ENCODE results near the gene LHX3. TPM values are rescaled to one million over a fixed set of nuclear protein-coding genes. Genes with fewer than 3 reads are reported as not detected.

LHX3 gene
- total RNA-seq, 6 experiments from 2014 or later, result not detected

DNA sequence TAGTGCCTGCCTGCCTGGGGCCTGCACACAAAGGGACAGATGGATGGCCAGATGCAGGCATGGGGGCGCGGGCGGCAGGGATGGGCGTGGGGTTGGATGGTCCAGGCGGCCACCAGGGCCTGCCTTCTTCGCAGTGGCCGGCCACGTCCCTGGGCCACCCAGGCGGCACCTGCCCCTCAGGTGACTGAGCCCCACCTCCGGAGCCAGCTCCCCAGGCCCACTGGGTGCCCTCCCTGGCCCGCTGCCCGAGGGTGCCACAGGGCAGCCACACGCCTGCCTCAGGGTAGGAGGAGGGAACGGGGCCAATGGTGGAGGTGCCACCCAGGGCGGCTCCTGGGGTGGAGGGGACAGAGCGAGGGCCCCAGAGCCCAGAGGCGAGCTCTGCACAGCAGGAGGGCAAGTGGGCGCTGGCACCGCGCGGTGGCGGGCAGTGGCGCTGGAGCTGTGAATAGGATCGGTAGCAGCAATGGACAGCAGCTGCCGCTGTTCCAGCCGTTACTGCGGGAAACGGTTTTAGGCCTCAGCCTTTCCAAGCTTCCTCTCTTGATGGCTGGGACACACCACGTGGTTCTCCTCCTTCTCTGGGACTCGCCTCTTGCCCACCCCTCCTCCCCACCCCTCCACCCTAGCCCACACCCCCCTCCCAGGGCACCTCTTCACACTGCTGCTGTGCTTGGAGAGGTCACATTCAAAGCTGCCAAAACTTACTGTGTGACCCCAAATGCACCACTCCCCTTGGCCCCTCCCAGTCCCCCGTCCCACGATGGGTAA lies 19.1 kb downstream of the LHX3 start:
- H3K4me1 Mint-ChIP-seq (ENCODE audit: low read depth), result no peaks in the 10 kb centered on the region

GRCh38 chr9:136185066-136185465 lies 19.9 kb downstream of the LHX3 start:
- Mint-ChIP-seq H3K27me3 (ENCODE audit: insufficient read depth) (peaks cover 36% of the 10 kb centered on the region), H3K9me3 (no peaks in the 10 kb centered on the region), H3K27ac (no peak overlapping the region), H3K4me1 (ENCODE audit: low read depth) (no peaks in the 10 kb centered on the region), H3K36me3 (ENCODE audit: low read depth) (no peaks in the 10 kb centered on the region), H3K4me3 (no peak overlapping the region)
- no peak for DNase-seq
- TF ChIP-seq CTCF (IDR thresholded peaks at IDR 0.05), result no peak

More for the DNA sequence above, 19.1 kb downstream of the LHX3 start:
- Mint-ChIP-seq H3K36me3 (ENCODE audit: low read depth) (no peaks in the 10 kb centered on the region), H3K9me3 (no peaks in the 10 kb centered on the region), H3K27ac (no peak overlapping the region), H3K27me3 (ENCODE audit: insufficient read depth) (peaks cover 34% of the 10 kb centered on the region), H3K4me3 (no peak overlapping the region)
- no peak for DNase-seq
- TF ChIP-seq CTCF (IDR thresholded peaks at IDR 0.05), result no peak

DNA sequence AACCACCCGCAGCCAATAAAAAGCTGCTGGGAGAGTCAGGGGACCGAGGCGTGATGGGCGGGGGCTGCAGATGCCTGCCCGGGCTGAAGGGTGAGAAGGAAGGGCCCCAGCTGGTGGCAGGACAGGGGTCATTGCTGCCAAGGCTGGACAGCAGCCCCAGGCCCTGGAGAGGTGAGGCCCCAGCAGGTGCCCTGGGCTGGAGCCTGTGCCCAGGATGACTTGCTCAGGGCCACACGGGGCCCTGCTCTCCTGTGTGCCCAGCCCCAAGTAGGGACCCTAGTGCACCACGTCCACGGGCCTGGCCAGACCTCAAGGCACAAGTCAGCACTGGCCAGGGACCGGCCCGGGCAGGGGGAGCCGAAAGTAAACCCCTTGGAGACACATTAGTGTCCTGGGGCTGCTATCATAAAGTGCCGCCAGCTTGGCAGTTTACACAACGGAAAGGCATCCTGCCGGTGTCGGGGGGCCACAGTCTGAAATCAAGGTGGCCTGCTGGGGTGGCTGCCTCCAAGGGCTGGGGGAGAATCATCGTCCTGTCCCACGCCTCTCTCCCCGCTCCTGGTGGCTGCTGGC lies 22.0 kb downstream of the LHX3 start:
- no peaks in the 10 kb centered on the region for H3K4me1 Mint-ChIP-seq (ENCODE audit: low read depth)
- H3K9me3 Mint-ChIP-seq, result no peaks in the 10 kb centered on the region
- DNase-seq, result no peak
- H3K27me3 Mint-ChIP-seq (ENCODE audit: insufficient read depth), result peaks cover 28% of the 10 kb centered on the region
- TF ChIP-seq CTCF (IDR thresholded peaks at IDR 0.05), result no peak
- no peak overlapping the region for H3K27ac Mint-ChIP-seq
- no peak overlapping the region for H3K4me3 Mint-ChIP-seq
- no peaks in the 10 kb centered on the region for H3K36me3 Mint-ChIP-seq (ENCODE audit: low read depth)

- no peaks in the 10 kb centered on the region for H3K36me3 Mint-ChIP-seq (ENCODE audit: low read depth)
- H3K4me1 Mint-ChIP-seq (ENCODE audit: low read depth), result no peaks in the 10 kb centered on the region
Observed at GRCh38 chr9:136182420-136182787, 22.5 kb downstream of the LHX3 start.

GRCh38 chr9:136181784-136182419 lies 23.0 kb downstream of the LHX3 start:
- Mint-ChIP-seq H3K4me3 (no peak overlapping the region), H3K27ac (no peak overlapping the region), H3K27me3 (ENCODE audit: insufficient read depth) (peaks cover 34% of the 10 kb centered on the region), H3K4me1 (ENCODE audit: low read depth) (no peaks in the 10 kb centered on the region), H3K36me3 (ENCODE audit: low read depth) (no peaks in the 10 kb centered on the region), H3K9me3 (no peaks in the 10 kb centered on the region)
- no peak for DNase-seq
- no peak for TF ChIP-seq CTCF (IDR thresholded peaks at IDR 0.05)

More at GRCh38 chr9:136182420-136182787, 22.5 kb downstream of the LHX3 start:
- Mint-ChIP-seq H3K27me3 (ENCODE audit: insufficient read depth) (peaks cover 30% of the 10 kb centered on the region), H3K27ac (no peak overlapping the region), H3K4me3 (no peak overlapping the region), H3K9me3 (no peaks in the 10 kb centered on the region)
- DNase-seq, result no peak
- TF ChIP-seq CTCF (IDR thresholded peaks at IDR 0.05), result no peak

Measured in HFFc6 (cell line).